Aorta (tissue), 5 donors: ENCODE data around the gene SORBS1. TPM values are rescaled to one million over a fixed set of nuclear protein-coding genes. Genes with fewer than 3 reads are reported as not detected.

Experiments used
- ATAC-seq: fragments of 200-7000 bp; cut with Tn5 transposase; one replicate; pipeline ENCODE4 v1.9.1; 2022; ENCODE audit warnings: moderate library complexity; ENCODE audit not compliant: low FRiP score
- DNase-seq, 2 donors: peaks; one replicate each; pipeline ENCODE4 v3.0.0-alpha.2; 2020
- H3K27ac ChIP-seq, 2 donors: one replicate each; pipeline ENCODE4 v1.5.1; 2013; ENCODE audit warnings: low read length in 2 of 2, mild to moderate bottlenecking in 2 of 2, moderate library complexity in 2 of 2, control low read depth in 1 of 2, inconsistent platforms in 1 of 2, low read depth in 1 of 2
- H3K27me3 ChIP-seq, 2 donors: one replicate each; pipeline ENCODE4 v1.6.1; 2013; ENCODE audit warnings: control low read depth in 1 of 2, low read length in 1 of 2, mild to moderate bottlenecking in 1 of 2, moderate library complexity in 1 of 2; ENCODE audit not compliant: insufficient read depth in 2 of 2, control insufficient read depth in 1 of 2
- H3K36me3 ChIP-seq, 2 donors: one replicate each; pipeline ENCODE4 v1.6.1; 2013; ENCODE audit warnings: control low read depth in 1 of 2, low read length in 1 of 2, mild to moderate bottlenecking in 1 of 2; ENCODE audit not compliant: insufficient read depth in 2 of 2, control insufficient read depth in 1 of 2
- H3K4me1 ChIP-seq, 2 donors: one replicate each; pipeline ENCODE4 v1.6.1; 2013; ENCODE audit warnings: low read length in 2 of 2, control low read depth in 1 of 2, mild to moderate bottlenecking in 1 of 2, moderate library complexity in 1 of 2; ENCODE audit not compliant: insufficient read depth in 2 of 2, control insufficient read depth in 1 of 2
- H3K4me3 ChIP-seq, 2 donors: one replicate each; pipeline ENCODE4 v1.5.1; 2013; ENCODE audit warnings: low read length in 2 of 2, control low read depth in 1 of 2, mild to moderate bottlenecking in 1 of 2
- H3K9me3 ChIP-seq: one replicate; pipeline ENCODE4 v1.6.1; 2013; ENCODE audit warnings: mild to moderate bottlenecking, low read length; ENCODE audit not compliant: control insufficient read depth
- WGBS, 2 donors: extraction: QIAGEN DNeasy Blood & Tissue Kit; methylation state at CpG; one replicate each; pipeline ENCODE4 v1.1.7; 2013; 5-methylcytosine and 5-hydroxymethylcytosine counted together
- intact Hi-C, 2 donors: fragments of 100-400 bp; cut with DNase I; formaldehyde crosslinking; loops; one replicate each; pipeline versions ENCODE4 v1.14.2 to v1.15.0; 2022
- polyA plus RNA-seq, 2 donors: library from polyadenylated mRNA; stranded (reverse); fragments of 200-250 nt; gene quantifications; one replicate each; pipeline ENCODE4 v1.2.3, GENCODE V29; 2013
- total RNA-seq, 2 donors: library from RNA; stranded (reverse); fragmentation: NEBNext Ultra II Directional; extraction: Animal tissue kit (Norgen Biotek cat#: 25700); gene quantifications; one replicate each; pipeline ENCODE4 v1.2.1, GENCODE V29; 2021
- donor health status: healthy with polysubstance abuse.
- donor health status: Bipolar disorder and iron deficiency.
- donor health status: DM: no; HTN: no; CAD: no.
- donor health status: DM: no; HTN: no; CAD: no.
- donor health status: DM: yes; HTN: yes; CAD: no.

Gene SORBS1
- total and polyA plus RNA-seq, 4 donors, result 371 to 1,478 (median 482) TPM

DNA sequence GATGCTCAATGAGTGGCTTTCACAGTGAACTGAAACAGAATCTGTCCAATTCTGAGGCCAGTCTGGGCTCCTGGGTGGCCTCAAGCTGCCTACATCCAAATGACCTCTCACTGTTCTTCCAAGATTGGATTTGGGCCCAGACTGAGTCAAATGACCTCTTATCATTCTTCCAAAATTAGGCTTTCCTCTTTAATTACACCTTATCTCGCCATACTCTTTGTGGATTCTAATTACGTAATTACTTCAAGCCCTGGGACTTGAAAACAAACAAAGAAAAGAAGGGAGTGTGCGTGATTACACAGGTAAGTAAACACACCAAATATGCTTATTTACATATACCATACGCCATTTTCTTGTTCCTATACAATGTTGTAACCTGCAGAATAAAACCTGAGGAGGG is 18.8 kb downstream of the SORBS1 start:
- Histone ChIP-seq H3K9me3 (no peaks in the 10 kb centered on the region), H3K4me1 (peaks cover 13 to 18% of the 10 kb centered on the region in 2 donors), H3K27ac (peak overlapping the region; percentile 70 to 73), H3K27me3 (no peaks in the 10 kb centered on the region), H3K36me3 (peaks cover 0 to 1% of the 10 kb centered on the region in 2 donors), H3K4me3 (no peak overlapping the region)
- 20 to 23% methylated on average over 4 of the region's 4 CpGs for WGBS, 2 donors
- DNase-seq (no peak), ATAC-seq (no peak)
- intact Hi-C loops, result no loop called here

DNA sequence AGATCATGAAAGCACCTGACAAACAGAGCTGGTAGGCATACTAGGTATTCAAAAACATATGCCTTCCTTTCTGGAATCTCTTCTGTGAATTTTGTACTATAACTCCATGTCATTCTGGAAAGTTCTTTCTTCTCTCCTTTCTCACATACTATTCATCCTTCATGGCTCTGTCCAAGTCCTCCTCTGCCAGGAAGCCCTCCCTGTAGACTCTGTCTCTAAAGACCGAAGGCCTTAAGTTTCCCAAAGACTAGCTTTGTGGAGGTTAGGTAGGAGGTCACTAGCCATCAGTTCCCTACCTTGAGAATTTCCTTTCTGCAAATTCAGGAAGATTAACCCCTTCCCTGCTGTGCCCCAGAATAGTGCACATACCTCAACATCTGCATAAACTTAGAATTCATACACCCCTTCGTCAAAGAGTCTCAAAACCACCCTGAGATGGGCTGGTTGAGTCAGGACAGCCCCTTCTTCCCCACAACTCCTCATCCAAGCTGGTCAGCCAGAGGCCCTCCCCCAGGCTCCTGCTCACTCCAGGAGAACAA is 20.6 kb downstream of the SORBS1 start:
- Histone ChIP-seq H3K4me3 (no peak overlapping the region), H3K4me1 (peaks cover 14 to 16% of the 10 kb centered on the region in 2 donors), H3K9me3 (no peaks in the 10 kb centered on the region), H3K36me3 (peaks cover 0 to 1% of the 10 kb centered on the region in 2 donors), H3K27me3 (no peaks in the 10 kb centered on the region), H3K27ac (peak overlapping the region; percentile 59 to 70)
- no peak for DNase-seq
- intact Hi-C loops, result no loop called here
- no peak for ATAC-seq
- WGBS, 2 donors, result 48 to 50% methylated on average over 2 of the region's 2 CpGs

- WGBS, 2 donors, result 39 to 47% methylated on average over 7 of the region's 7 CpGs
These were observed 21.4 kb downstream of the SORBS1 start for GRCh38 chr10:95539560-95540284.

DNA sequence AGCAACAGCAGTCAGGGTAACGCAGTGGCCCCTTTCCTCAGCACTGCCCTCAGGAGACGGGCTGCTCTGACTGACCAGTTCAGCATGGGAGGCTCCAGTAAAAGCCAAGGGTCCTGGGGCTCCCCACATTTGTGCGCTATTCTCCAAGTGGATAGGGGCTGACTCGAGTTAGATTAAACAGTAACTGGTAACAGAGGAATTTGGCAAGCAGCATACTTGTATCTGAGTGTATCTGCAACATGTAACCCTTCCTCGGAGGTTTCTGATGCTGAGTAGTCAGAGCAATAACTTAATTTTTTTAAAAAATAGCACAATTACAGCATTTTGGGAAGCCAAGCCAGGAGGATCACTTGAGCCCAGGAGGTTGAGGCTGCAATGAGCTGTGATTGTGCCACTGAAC is 22.8 kb downstream of the SORBS1 start:
- 35 to 39% methylated on average over 5 of the region's 5 CpGs for WGBS, 2 donors
- no peaks in the 10 kb centered on the region for H3K9me3 ChIP-seq
- no peak for DNase-seq
- peaks cover 0 to 1% of the 10 kb centered on the region in 2 donors for H3K36me3 ChIP-seq
- ATAC-seq, result no peak
- intact Hi-C loops, result no loop called here
- H3K4me1 ChIP-seq, result peaks cover 11 to 17% of the 10 kb centered on the region in 2 donors
- H3K27me3 ChIP-seq, result no peaks in the 10 kb centered on the region
- peak overlapping the region in 1 of 2 donors; percentile 44 for H3K27ac ChIP-seq
- no peak overlapping the region for H3K4me3 ChIP-seq

More at GRCh38 chr10:95539560-95540284, 21.4 kb downstream of the SORBS1 start:
- no peaks in the 10 kb centered on the region for H3K9me3 ChIP-seq
- ATAC-seq (no peak), DNase-seq (no peak)
- H3K27me3 ChIP-seq, result no peaks in the 10 kb centered on the region
- peaks cover 12 to 17% of the 10 kb centered on the region in 2 donors for H3K4me1 ChIP-seq
- H3K4me3 ChIP-seq, result no peak overlapping the region
- peaks cover 0 to 1% of the 10 kb centered on the region in 2 donors for H3K36me3 ChIP-seq
- H3K27ac ChIP-seq, result peak overlapping the region; percentile 62 to 72
- intact Hi-C loops, result no loop called here

- ATAC-seq (no peak), DNase-seq (no peak)
- Histone ChIP-seq H3K36me3 (peaks cover 0 to 1% of the 10 kb centered on the region in 2 donors), H3K4me3 (no peak overlapping the region), H3K9me3 (no peaks in the 10 kb centered on the region), H3K4me1 (peaks cover 11 to 19% of the 10 kb centered on the region in 2 donors), H3K27ac (peak overlapping the region; percentile 44 to 78), H3K27me3 (no peaks in the 10 kb centered on the region)
- 74 to 94% methylated on average over 4 of the region's 4 CpGs for WGBS, 2 donors
- intact Hi-C loops, result no loop called here
These were observed 23.6 kb downstream of the SORBS1 start for GRCh38 chr10:95537542-95537927.

DNA sequence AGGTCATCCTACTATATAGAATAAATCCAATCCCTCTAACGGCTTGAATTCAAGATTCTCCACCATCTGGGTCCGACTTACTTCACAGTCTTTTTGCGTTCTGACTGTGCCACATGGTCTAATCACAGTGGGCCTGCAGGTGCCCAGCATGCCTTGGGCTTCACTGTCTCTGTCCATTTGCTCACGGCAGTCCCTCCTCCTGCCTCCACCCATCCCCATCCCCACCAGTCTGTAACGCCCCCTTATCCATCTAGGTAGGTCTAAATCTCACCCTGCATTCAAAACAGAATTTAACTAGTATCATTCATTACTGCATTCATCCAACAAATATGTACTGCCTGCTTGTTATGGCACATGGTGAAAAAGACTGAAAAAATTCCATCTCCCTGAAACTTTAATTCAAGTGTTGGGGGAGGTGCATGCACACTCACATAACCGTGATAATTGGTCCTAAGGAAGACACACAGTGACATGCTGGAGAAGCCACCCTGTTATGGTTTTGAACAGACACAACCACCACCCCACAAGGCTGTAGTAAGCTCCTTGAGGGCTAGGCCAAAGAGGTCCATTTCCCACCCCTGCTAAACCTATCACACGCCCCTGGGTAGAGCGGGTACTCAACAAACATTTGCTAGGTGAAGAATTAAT is 24.2 kb downstream of the SORBS1 start:
- WGBS, 2 donors, result 59 to 64% methylated on average over 8 of the region's 8 CpGs
- H3K36me3 ChIP-seq, result peaks cover 0 to 1% of the 10 kb centered on the region in 2 donors
- no peak for DNase-seq
- H3K4me3 ChIP-seq, result no peak overlapping the region
- ATAC-seq, result no peak
- peaks cover 8 to 19% of the 10 kb centered on the region in 2 donors for H3K4me1 ChIP-seq
- intact Hi-C loops, result no loop called here
- H3K9me3 ChIP-seq, result no peaks in the 10 kb centered on the region
- H3K27ac ChIP-seq, result peak overlapping the region; percentile 78 to 82
- H3K27me3 ChIP-seq, result no peaks in the 10 kb centered on the region

- no peaks in the 10 kb centered on the region for H3K27me3 ChIP-seq
- H3K4me1 ChIP-seq, result peaks cover 8 to 19% of the 10 kb centered on the region in 2 donors
- DNase-seq (no peak), ATAC-seq (peak; percentile 37)
- H3K4me3 ChIP-seq, result no peak overlapping the region
- no peaks in the 10 kb centered on the region for H3K9me3 ChIP-seq
- H3K36me3 ChIP-seq, result peaks cover 0 to 1% of the 10 kb centered on the region in 2 donors
- intact Hi-C loops, result no loop called here
- H3K27ac ChIP-seq, result peak overlapping the region; percentile 62 to 85
- WGBS, 2 donors, result 3 to 7% methylated on average over 8 of the region's 8 CpGs
These were observed 25.2 kb downstream of the SORBS1 start for GRCh38 chr10:95536017-95536416.

DNA sequence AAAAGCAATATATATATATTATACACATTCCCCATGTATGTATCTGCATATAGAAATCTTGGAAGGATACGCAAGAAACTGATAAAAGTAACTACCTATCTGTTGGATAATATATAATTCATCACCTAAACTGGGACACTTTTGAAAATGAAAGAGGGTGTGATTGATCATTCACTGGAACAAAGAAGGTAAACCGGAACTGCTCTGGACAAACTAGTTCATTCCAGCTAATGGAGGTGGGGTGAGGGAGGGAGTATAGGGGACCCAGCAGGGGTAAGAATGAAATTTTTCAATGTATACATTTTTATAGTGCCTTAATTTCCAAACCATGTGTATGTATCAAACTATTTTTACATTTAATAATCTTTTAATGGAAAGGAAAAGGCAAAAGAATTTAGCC is 25.6 kb downstream of the SORBS1 start:
- H3K4me1 ChIP-seq, result peaks cover 8 to 24% of the 10 kb centered on the region in 2 donors
- no peaks in the 10 kb centered on the region for H3K27me3 ChIP-seq
- 58 to 68% methylated on average over 2 of the region's 2 CpGs for WGBS, 2 donors
- ATAC-seq (no peak), DNase-seq (no peak)
- intact Hi-C loops, result no loop called here
- no peaks in the 10 kb centered on the region for H3K9me3 ChIP-seq
- H3K4me3 ChIP-seq, result no peak overlapping the region
- peaks cover 0 to 1% of the 10 kb centered on the region in 2 donors for H3K36me3 ChIP-seq
- peak overlapping the region in 1 of 2 donors; percentile 85 for H3K27ac ChIP-seq
